Stomach (tissue), 4 donors: Measurements from ENCODE around the gene CYB5R3.

Experiments
- CTCF ChIP-seq, 7 experiments: fragments of 450-650 bp in 4 of 7; fragments of 200-600 bp in 3 of 7; sonication (generic) in 3 of 7; IDR thresholded peaks; one replicate each; pipeline ENCODE4 v1.5.1; 2016 to 2019; ENCODE audit warnings: antibody characterized with exemption in 7 of 7, control low read depth in 2 of 7, mild to moderate bottlenecking in 1 of 7
- POLR2A ChIP-seq, 4 donors: fragments of 450-650 bp; IDR thresholded peaks; one replicate each; pipeline ENCODE4 v1.6.1; 2016; ENCODE audit warnings: antibody characterized with exemption in 4 of 4, control low read depth in 2 of 4, mild to moderate bottlenecking in 1 of 4, moderate library complexity in 1 of 4

DNA sequence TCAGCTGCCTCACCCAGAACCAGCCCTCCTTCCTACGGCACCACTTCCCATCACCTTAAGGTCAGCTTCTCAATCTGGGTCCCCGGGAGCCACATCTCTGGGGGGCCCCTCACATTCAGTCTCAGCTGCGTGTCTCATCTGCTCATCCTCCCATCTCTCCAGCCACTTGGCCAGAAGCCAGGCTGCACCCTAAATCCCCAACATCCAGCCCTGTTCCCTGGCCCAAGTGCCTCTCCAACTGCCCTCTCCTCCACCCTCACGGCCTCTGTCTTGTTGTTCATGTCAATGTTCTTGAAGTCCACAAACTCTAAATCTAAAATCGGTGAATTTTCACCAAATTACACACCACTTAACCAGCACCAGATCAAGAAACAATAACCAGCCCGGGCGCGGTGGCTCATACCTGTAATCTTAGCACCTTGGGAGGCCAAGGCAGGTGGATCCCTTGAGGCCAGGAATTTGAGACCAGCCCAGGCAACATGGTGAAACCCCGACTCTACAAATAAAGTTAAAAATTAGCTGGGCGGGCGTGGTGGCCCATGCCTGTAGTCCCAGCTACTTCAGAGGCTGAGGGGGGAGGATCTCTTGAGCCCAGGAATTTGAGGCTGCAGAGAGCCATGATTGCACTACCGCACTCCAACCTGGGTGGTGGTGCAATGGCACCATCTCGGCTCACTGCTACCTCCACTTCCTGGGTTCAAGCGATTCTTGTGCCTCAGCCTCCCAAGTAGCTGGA is 37.7 kb upstream of the CYB5R3 start:
- TF ChIP-seq CTCF (IDR thresholded peaks at IDR 0.05) (no peak), POLR2A (IDR thresholded peaks at IDR 0.05) (no peak)
